AG04449 (cell line): ENCODE data around the gene RCCD1.

Source experiments
- CTCF ChIA-PET: fragments of 350-600 bp; formaldehyde crosslinking; extraction: SDS; loops from one replicate; lab custom pipeline; 2021; ENCODE audit warnings: antibody characterized with exemption; lab: Yijun Ruan, JAX
- POLR2A ChIA-PET: fragments of 400-600, 350-600 bp; formaldehyde crosslinking; extraction: SDS; loops from one replicate; lab custom pipeline; 2020; ENCODE audit warnings: antibody characterized with exemption, inconsistent platforms; lab: Yijun Ruan, JAX
- DNase-seq: peaks from one replicate; pipeline ENCODE4 v3.0.0-alpha.2; 2010; ENCODE audit warnings: low read depth, low spot score
- H3K4me3 ChIP-seq: 2 replicates; pipeline ENCODE4 v1.5.1; 2011; ENCODE audit warnings: low read depth, mild to moderate bottlenecking, control low read depth, low read length
- CTCF ChIP-seq: IDR thresholded peaks from one replicate; pipeline ENCODE4 v1.5.1; 2011; ENCODE audit warnings: mild to moderate bottlenecking, moderate library complexity, low read length, control low read depth, inconsistent platforms; ENCODE audit not compliant: insufficient read depth; ENCODE audit errors: missing control alignments

Gene RCCD1

GRCh38 chr15:90962021-90962420 lies 7.3 kb downstream of the RCCD1 start:
- CTCF ChIA-PET, result interaction anchor here (1.4 to 11.5 kb wide), 3 partner anchors 18 to 310 kb away, joined by 5 to 193 read pairs (median 169); no protein-coding TSS in a partner anchor
- DNase-seq, result no peak
- no peak for TF ChIP-seq CTCF
- POLR2A ChIA-PET, result no interaction called here
- H3K4me3 ChIP-seq, result no peak overlapping the region

GRCh38 chr15:90966262-90966661 lies 11.6 kb downstream of the RCCD1 start:
- no peak for DNase-seq
- POLR2A ChIA-PET, result no interaction called here
- no peak for TF ChIP-seq CTCF
- CTCF ChIA-PET, result interaction anchor here (0.7 to 6.7 kb wide), 3 partner anchors 9 to 85 kb away, joined by 3 to 101 read pairs (median 5); partner anchors contain the start of gene RCCD1
- H3K4me3 ChIP-seq, result no peak overlapping the region

GRCh38 chr15:90967206-90967605 lies 12.5 kb downstream of the RCCD1 start:
- POLR2A ChIA-PET, result no interaction called here
- TF ChIP-seq CTCF, result no peak
- DNase-seq, result no peak
- H3K4me3 ChIP-seq, result no peak overlapping the region
- CTCF ChIA-PET, result interaction anchor here (0.8 to 6.7 kb wide), 4 partner anchors 10 to 82 kb away, joined by 3 to 101 read pairs (median 4); partner anchors contain the start of genes RCCD1 and UNC45A

GRCh38 chr15:90968434-90968833 lies 13.8 kb downstream of the RCCD1 start:
- CTCF ChIA-PET, result interaction anchor here (1.1 to 6.7 kb wide), 2 partner anchors 11 to 82 kb away, joined by 5 to 101 read pairs; partner anchors contain the start of gene RCCD1
- no peak for TF ChIP-seq CTCF
- no peak overlapping the region for H3K4me3 ChIP-seq
- no peak for DNase-seq
- POLR2A ChIA-PET, result no interaction called here

GRCh38 chr15:90970274-90970673 lies 15.6 kb downstream of the RCCD1 start:
- ChIA-PET CTCF (interaction anchor here (0.6 to 6.7 kb wide), 3 partner anchors 13 to 125 kb away, joined by 3 to 101 read pairs (median 5); partner anchors contain the start of gene RCCD1), POLR2A (no interaction called here)
- H3K4me3 ChIP-seq, result no peak overlapping the region
- DNase-seq, result no peak
- no peak for TF ChIP-seq CTCF

GRCh38 chr15:90972133-90972532 lies 17.4 kb downstream of the RCCD1 start:
- no peak for TF ChIP-seq CTCF
- DNase-seq, result no peak
- H3K4me3 ChIP-seq, result no peak overlapping the region
- CTCF ChIA-PET, result interaction anchor here (0.6 to 6.7 kb wide), 2 partner anchors 15 to 264 kb away, joined by 3 to 101 read pairs; partner anchors contain the start of gene RCCD1
- POLR2A ChIA-PET, result no interaction called here
